ENCODE measurements around the gene MAGI3. TPM values are rescaled to one million over a fixed set of nuclear protein-coding genes. Genes with fewer than 3 reads are reported as not detected.
"Not testable (repeated sequence)": the region's sequence is repeated elsewhere in the genome, so short reads cannot be mapped to it uniquely, and the experiment has no call there.

Gene MAGI3
- total and polyA plus RNA-seq, 5 donors from 2014 or later: 1.4 to 4.9 (median 2.5) TPM

DNA sequence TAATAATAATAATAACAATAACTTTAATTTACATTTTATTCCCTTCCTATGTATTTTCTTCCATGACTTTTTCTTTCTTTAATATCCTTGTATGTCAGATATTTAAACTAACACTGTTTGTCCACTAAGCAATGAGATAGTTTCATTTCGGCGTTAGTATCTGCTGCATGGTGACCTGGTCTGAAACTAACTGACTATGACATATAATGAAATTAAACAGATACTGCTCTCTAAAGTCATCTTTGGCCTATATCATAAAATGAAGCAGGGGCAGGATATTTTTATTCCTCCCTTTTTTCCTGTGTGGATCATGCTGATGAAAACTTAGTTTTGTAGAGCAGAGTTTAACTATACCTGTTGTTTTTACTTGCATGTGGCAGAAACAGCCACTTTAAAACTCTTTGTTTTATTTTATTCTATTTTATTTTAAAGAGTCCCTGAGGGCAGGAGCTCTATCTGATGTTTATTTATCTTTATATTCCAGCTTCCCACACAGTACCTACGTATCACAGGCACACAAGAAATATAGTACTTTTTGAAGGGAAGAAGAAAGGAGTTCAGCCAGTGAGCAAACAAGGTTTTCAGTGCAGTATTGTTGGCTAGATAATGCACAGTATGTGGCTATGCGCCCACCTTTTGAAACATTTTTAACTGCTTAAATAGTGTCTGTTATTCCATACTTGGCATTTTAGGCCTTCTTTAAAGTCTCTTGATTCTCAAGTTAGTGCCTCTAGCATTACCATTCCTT lies 203.4 kb downstream of the MAGI3 start:
- no peak overlapping the region for H3K4me3 Mint-ChIP-seq
- Histone ChIP-seq H3K27ac (ENCODE audit: insufficient read depth, low read length, poor library complexity, severe bottlenecking) (no peak overlapping the region), H3K9me3 (ENCODE audit: control insufficient read depth in 2 of 2, low read length in 2 of 2) (peaks cover 9 to 14% of the 10 kb centered on the region in 2 experiments), H3K4me1 (ENCODE audit: control insufficient read depth, insufficient read depth, low read length, poor library complexity, severe bottlenecking) (no peaks in the 10 kb centered on the region), H3K36me3 (ENCODE audit: control insufficient read depth, insufficient read depth, low read length) (no peaks in the 10 kb centered on the region), H3K4me3 (ENCODE audit: low read depth, low read length) (no peak overlapping the region), H3K27me3 (ENCODE audit: control insufficient read depth, insufficient read depth, low read length) (no peaks in the 10 kb centered on the region)
- ATAC-seq (ENCODE audit: low read depth in 2 of 2): no peak
- H3K9me3 Mint-ChIP-seq: peaks cover 2 to 26% (median 8%) of the 10 kb centered on the region in 7 donors
- no peaks in the 10 kb centered on the region for H3K27me3 Mint-ChIP-seq
- DNase-seq: no peak
- H3K4me1 Mint-ChIP-seq: no peaks in the 10 kb centered on the region
- peaks cover 3% of the 10 kb centered on the region for H3K36me3 Mint-ChIP-seq
- no peak overlapping the region for H3K27ac Mint-ChIP-seq

DNA sequence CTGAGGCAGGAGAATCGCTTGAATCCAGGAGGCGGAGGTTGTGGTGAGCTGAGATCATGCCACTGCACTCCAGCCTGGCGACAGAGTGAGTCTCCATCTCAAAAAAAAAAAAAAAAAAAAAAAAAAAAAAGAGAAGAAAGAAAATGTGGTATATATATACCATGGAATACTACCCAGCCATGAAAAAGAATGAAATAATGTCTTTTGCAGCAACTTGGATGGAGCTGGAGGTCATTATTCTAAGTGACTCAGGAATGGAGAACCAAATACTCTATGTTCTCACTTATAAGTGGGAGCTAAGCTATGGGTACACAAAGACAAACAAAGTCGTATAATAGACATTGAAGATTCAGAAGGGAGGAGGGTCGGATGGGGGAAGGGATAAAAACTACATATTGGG lies 214.2 kb downstream of the MAGI3 start:
- not testable (repeated sequence) for ATAC-seq (ENCODE audit: low read depth in 2 of 2); H3K4me3 Mint-ChIP-seq; H3K4me3 ChIP-seq (ENCODE audit: low read depth, low read length); H3K4me1 ChIP-seq (ENCODE audit: control insufficient read depth, insufficient read depth, low read length, poor library complexity, severe bottlenecking); H3K27me3 ChIP-seq (ENCODE audit: control insufficient read depth, insufficient read depth, low read length); H3K9me3 ChIP-seq (ENCODE audit: control insufficient read depth in 2 of 2, low read length in 2 of 2); H3K27me3 Mint-ChIP-seq; H3K36me3 Mint-ChIP-seq; H3K4me1 Mint-ChIP-seq; DNase-seq; H3K36me3 ChIP-seq (ENCODE audit: control insufficient read depth, insufficient read depth, low read length); H3K27ac ChIP-seq (ENCODE audit: insufficient read depth, low read length, poor library complexity, severe bottlenecking); H3K27ac Mint-ChIP-seq
- H3K9me3 Mint-ChIP-seq: peaks cover 3 to 11% (median 5%) of the 10 kb centered on the region in 7 donors

DNA sequence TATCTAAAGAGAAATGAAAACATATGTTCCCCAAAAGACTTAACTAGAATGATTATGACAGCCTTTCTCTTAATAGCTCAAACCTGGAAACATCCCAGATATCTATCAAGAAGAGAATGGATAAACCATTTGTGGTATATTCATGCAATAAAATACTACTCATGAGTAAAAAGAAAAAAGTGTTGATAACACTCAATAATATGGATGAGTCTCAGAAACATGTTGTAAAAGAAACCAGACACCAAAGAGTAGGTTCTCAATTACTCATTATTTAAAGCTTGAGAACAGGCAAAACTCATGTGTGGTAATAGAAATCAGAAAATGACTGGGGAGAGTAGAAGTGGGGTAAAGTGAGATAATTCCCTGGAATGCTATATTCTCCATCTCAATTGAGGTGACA lies 214.8 kb downstream of the MAGI3 start:
- Histone ChIP-seq H3K4me3 (ENCODE audit: low read depth, low read length) (no peak overlapping the region), H3K36me3 (ENCODE audit: control insufficient read depth, insufficient read depth, low read length) (no peaks in the 10 kb centered on the region), H3K4me1 (ENCODE audit: control insufficient read depth, insufficient read depth, low read length, poor library complexity, severe bottlenecking) (no peaks in the 10 kb centered on the region), H3K27me3 (ENCODE audit: control insufficient read depth, insufficient read depth, low read length) (no peaks in the 10 kb centered on the region), H3K9me3 (ENCODE audit: control insufficient read depth in 2 of 2, low read length in 2 of 2) (no peaks in the 10 kb centered on the region), H3K27ac (ENCODE audit: insufficient read depth, low read length, poor library complexity, severe bottlenecking) (no peak overlapping the region)
- DNase-seq (no peak), ATAC-seq (ENCODE audit: low read depth in 2 of 2) (no peak)
- no peaks in the 10 kb centered on the region for H3K27me3 Mint-ChIP-seq
- H3K36me3 Mint-ChIP-seq: peaks cover under 1% of the 10 kb centered on the region
- peaks cover 3 to 11% (median 5%) of the 10 kb centered on the region in 7 donors for H3K9me3 Mint-ChIP-seq
- no peak overlapping the region for H3K27ac Mint-ChIP-seq
- H3K4me3 Mint-ChIP-seq: no peak overlapping the region
- H3K4me1 Mint-ChIP-seq: peaks cover 0 to 7% (median under 1%) of the 10 kb centered on the region in 4 donors

DNA sequence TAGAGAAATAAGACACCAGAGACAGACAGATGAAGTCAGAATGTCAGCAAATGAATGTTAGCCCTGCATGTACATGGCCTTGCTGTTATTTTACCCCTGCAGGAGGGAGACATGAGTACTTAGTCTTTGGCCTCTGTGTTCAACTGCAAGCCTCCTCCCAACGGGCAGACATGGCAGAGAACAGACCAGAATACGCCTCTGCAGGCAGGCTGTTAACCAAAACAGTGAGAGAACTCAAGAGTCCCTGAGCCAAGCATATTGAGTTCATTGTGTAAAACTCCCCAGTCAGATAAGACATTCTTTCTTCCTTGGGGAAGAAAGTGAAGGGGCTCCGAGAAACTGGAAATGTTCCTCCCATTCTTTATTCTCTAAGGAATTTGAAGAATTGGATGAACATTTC lies 218.1 kb downstream of the MAGI3 start:
- Mint-ChIP-seq H3K4me1 (peaks cover 0 to 7% (median 0%) of the 10 kb centered on the region in 4 donors), H3K4me3 (no peak overlapping the region), H3K36me3 (peaks cover 5% of the 10 kb centered on the region), H3K27ac (no peak overlapping the region), H3K9me3 (peaks cover 0 to 6% (median under 1%) of the 10 kb centered on the region in 7 donors), H3K27me3 (no peaks in the 10 kb centered on the region)
- no peak overlapping the region for H3K4me3 ChIP-seq (ENCODE audit: low read depth, low read length)
- DNase-seq: no peak
- no peaks in the 10 kb centered on the region for H3K27me3 ChIP-seq (ENCODE audit: control insufficient read depth, insufficient read depth, low read length)
- no peak for ATAC-seq (ENCODE audit: low read depth in 2 of 2)
- no peaks in the 10 kb centered on the region for H3K36me3 ChIP-seq (ENCODE audit: control insufficient read depth, insufficient read depth, low read length)
- H3K27ac ChIP-seq (ENCODE audit: insufficient read depth, low read length, poor library complexity, severe bottlenecking): no peak overlapping the region
- no peaks in the 10 kb centered on the region for H3K9me3 ChIP-seq (ENCODE audit: control insufficient read depth in 2 of 2, low read length in 2 of 2)
- no peaks in the 10 kb centered on the region for H3K4me1 ChIP-seq (ENCODE audit: control insufficient read depth, insufficient read depth, low read length, poor library complexity, severe bottlenecking)

DNA sequence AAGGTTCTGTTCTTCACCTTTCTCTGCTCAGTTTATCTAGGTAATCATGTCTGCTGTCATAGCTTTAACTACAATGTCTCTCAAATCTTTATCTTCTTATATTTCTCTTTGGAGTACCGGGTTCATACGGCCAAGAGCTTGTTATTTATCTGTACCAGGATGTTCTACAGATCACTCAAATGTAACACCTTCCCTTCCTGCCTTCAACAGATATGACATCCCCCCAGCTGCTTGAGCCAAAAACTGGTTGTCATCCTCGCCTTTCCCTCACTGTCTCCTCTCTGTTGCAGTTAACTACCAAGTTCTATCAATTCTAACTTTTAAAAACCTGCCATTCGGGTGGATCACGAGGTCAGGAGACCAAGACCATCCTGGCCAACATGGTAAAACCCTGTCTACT lies 220.1 kb downstream of the MAGI3 start:
- ATAC-seq (ENCODE audit: low read depth in 2 of 2): no peak
- Histone ChIP-seq H3K4me1 (ENCODE audit: control insufficient read depth, insufficient read depth, low read length, poor library complexity, severe bottlenecking) (no peaks in the 10 kb centered on the region), H3K36me3 (ENCODE audit: control insufficient read depth, insufficient read depth, low read length) (no peaks in the 10 kb centered on the region), H3K9me3 (ENCODE audit: control insufficient read depth in 2 of 2, low read length in 2 of 2) (no peaks in the 10 kb centered on the region), H3K27ac (ENCODE audit: insufficient read depth, low read length, poor library complexity, severe bottlenecking) (no peak overlapping the region), H3K4me3 (ENCODE audit: low read depth, low read length) (no peak overlapping the region), H3K27me3 (ENCODE audit: control insufficient read depth, insufficient read depth, low read length) (no peaks in the 10 kb centered on the region)
- DNase-seq: no peak
- H3K36me3 Mint-ChIP-seq: peaks cover 5% of the 10 kb centered on the region
- peaks cover 5% of the 10 kb centered on the region for H3K27me3 Mint-ChIP-seq
- peak overlapping the region in 1 of 3 donors; percentile 50 for H3K27ac Mint-ChIP-seq
- peaks cover 0 to 2% (median 0%) of the 10 kb centered on the region in 7 donors for H3K9me3 Mint-ChIP-seq
- H3K4me1 Mint-ChIP-seq: peaks cover 0 to 7% (median 0%) of the 10 kb centered on the region in 4 donors
- H3K4me3 Mint-ChIP-seq: no peak overlapping the region

DNA sequence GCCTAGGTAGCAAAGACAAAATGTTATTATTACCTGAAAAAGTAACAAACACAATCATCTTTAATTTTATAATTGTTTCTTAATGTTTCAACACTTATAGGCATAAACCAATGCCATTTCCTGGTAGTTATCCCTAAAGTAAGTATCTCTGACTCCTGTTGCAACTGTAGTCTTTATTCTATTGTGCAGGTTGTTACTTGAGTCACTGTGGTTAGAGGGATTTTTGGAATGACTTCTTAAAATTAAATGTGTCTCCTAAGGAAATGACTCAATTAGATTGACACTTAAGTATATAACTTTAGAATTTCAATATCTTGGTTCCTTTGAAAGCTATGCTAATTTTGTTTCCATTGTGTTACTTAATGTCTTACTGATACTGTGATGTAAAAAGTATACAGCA lies 225.1 kb downstream of the MAGI3 start:
- peaks cover 0 to 2% (median 0%) of the 10 kb centered on the region in 7 donors for H3K9me3 Mint-ChIP-seq
- no peaks in the 10 kb centered on the region for H3K4me1 ChIP-seq (ENCODE audit: control insufficient read depth, insufficient read depth, low read length, poor library complexity, severe bottlenecking)
- DNase-seq (no peak), ATAC-seq (ENCODE audit: low read depth in 2 of 2) (no peak)
- peaks cover 2% of the 10 kb centered on the region for H3K36me3 Mint-ChIP-seq
- H3K27ac ChIP-seq (ENCODE audit: insufficient read depth, low read length, poor library complexity, severe bottlenecking): no peak overlapping the region
- H3K27me3 Mint-ChIP-seq: peaks cover 5% of the 10 kb centered on the region
- no peaks in the 10 kb centered on the region for H3K4me1 Mint-ChIP-seq
- no peaks in the 10 kb centered on the region for H3K27me3 ChIP-seq (ENCODE audit: control insufficient read depth, insufficient read depth, low read length)
- H3K4me3 ChIP-seq (ENCODE audit: low read depth, low read length): no peak overlapping the region
- H3K36me3 ChIP-seq (ENCODE audit: control insufficient read depth, insufficient read depth, low read length): no peaks in the 10 kb centered on the region
- no peak overlapping the region for H3K4me3 Mint-ChIP-seq
- no peak overlapping the region for H3K27ac Mint-ChIP-seq
- no peaks in the 10 kb centered on the region for H3K9me3 ChIP-seq (ENCODE audit: control insufficient read depth in 2 of 2, low read length in 2 of 2)

DNA sequence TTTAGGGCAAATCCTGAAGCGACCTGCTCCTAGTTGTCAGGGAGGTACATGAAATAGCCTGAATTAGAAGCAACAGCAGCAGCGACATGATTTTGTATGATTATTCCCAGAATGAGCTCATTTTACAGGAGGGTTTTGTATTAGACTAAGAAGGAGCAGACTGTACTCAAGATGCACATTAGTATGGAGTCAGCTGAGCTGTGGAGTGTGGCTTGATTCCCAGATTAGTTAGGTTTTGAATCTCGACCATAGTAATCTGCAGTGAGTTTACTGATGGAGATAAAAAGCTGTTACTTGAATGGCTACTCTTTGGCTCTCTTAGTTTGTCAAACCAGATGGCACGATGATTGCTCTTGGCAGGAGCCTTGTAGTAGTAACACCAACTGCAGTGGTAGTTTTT lies 225.8 kb downstream of the MAGI3 start:
- Histone ChIP-seq H3K27ac (ENCODE audit: insufficient read depth, low read length, poor library complexity, severe bottlenecking) (no peak overlapping the region), H3K27me3 (ENCODE audit: control insufficient read depth, insufficient read depth, low read length) (no peaks in the 10 kb centered on the region), H3K4me3 (ENCODE audit: low read depth, low read length) (no peak overlapping the region), H3K36me3 (ENCODE audit: control insufficient read depth, insufficient read depth, low read length) (no peaks in the 10 kb centered on the region), H3K9me3 (ENCODE audit: control insufficient read depth in 2 of 2, low read length in 2 of 2) (no peaks in the 10 kb centered on the region), H3K4me1 (ENCODE audit: control insufficient read depth, insufficient read depth, low read length, poor library complexity, severe bottlenecking) (no peaks in the 10 kb centered on the region)
- Mint-ChIP-seq H3K4me3 (no peak overlapping the region), H3K4me1 (no peaks in the 10 kb centered on the region), H3K9me3 (peaks cover 0 to 5% (median 0%) of the 10 kb centered on the region in 7 donors), H3K27ac (no peak overlapping the region), H3K36me3 (no peaks in the 10 kb centered on the region), H3K27me3 (peaks cover 5% of the 10 kb centered on the region)
- no peak for DNase-seq
- ATAC-seq (ENCODE audit: low read depth in 2 of 2): no peak

Data from CD4-positive, CD25-positive, alpha-beta regulatory T cell (primary cell).